Fibroblast of villous mesenchyme (primary cell): Measurements from ENCODE around the gene ZFAND3. TPM values are rescaled to one million over a fixed set of nuclear protein-coding genes. Genes with fewer than 3 reads are reported as not detected.

Experiments
- DNase-seq: peaks from one replicate; pipeline ENCODE4 v3.0.0-alpha.2; 2010; ENCODE audit warnings: low read depth
- H3K4me3 ChIP-seq: 2 replicates; pipeline ENCODE4 v1.5.1; 2011; ENCODE audit warnings: low read depth, mild to moderate bottlenecking, low read length
- CTCF ChIP-seq: IDR thresholded peaks from 2 replicates; pipeline ENCODE4 v1.5.1; 2012; ENCODE audit warnings: low read depth, mild to moderate bottlenecking, low read length; ENCODE audit not compliant: insufficient read depth
- total RNA-seq: library from RNA; depleted of rRNA; stranded (reverse); fragments of >200 nt; gene quantifications from 2 replicates; pipeline ENCODE4 v1.2.3, GENCODE V29; 2012

Gene ZFAND3
- total RNA-seq, 1 donor, result 20.3 TPM

DNA sequence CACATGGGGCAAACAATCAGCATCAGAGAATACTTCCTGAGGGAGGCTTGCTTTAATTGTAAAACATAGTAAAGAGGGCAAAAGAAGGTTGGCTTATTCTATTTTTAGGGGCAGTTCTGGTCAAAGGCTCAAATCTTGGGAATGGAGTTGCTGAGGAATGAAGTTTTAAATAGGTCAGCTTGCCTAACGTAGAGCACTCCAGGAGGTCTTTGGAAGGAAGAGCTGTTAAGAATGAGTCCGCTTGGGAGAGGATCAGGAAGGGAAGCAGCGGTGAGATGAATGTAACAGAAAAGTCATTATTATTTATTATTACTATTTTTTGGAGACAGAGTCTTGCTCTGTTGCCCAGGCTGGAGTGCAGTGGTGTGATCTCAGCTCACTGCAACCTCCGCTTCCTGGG, 108.7 kb downstream of the ZFAND3 start:
- no peak overlapping the region for H3K4me3 ChIP-seq
- no peak for TF ChIP-seq CTCF
- DNase-seq, result no peak

DNA sequence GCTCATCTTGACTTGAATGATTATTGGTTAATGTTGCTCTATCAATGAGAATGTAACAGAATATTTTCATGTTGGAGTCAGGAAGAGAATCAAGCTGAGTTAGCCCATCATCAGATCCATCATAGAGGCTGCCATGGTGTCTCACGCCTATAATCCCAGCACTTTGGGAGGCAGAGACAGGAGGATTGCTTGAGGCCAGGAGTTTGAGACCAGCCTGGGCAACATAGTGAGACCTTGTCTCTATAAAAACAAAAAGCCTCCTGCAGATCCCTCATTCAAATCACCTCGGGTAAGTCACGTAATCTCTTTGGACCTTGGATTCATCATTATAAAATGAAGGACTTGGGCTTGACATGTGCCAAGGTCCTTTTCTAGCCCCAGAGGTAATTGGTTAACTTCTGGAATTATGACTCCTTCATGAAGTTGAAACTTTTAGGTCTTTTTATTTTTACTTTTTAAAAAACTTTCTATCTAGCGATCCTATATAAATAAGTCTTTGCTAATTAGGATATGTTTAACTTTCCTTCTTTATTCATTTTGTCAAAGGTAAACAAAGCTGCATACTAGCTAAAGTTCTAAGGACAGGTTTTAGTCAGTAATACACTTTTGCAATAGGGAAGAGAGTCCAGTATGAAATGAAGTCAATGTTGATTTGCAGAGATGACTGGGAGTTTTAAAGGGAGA, 110.9 kb downstream of the ZFAND3 start:
- H3K4me3 ChIP-seq, result no peak overlapping the region
- no peak for DNase-seq
- TF ChIP-seq CTCF, result no peak

DNA sequence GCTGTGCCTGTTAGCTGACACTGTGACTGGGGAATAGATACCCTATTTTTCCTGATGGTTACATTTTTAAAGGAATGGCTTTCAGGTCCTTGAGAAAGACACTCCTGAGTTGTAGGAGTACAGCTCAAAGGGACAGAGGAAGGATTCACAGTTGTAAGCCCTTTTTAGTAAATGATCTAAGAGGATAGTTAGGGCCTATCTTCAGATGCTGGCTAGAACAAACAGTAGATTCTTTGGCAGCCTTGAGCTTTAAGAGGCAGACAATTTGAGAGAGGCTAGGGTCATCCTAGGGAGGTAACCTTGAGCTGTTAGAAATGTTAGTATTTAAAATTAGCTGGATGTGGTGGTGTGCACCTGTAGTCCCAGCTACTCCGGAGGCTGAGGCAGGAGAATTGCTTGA, 111.5 kb downstream of the ZFAND3 start:
- no peak overlapping the region for H3K4me3 ChIP-seq
- DNase-seq, result no peak
- no peak for TF ChIP-seq CTCF

- H3K4me3 ChIP-seq, result no peak overlapping the region
- no peak for DNase-seq
- no peak for TF ChIP-seq CTCF
Measured at GRCh38 chr6:37934276-37934675, 114.7 kb downstream of the ZFAND3 start.

DNA sequence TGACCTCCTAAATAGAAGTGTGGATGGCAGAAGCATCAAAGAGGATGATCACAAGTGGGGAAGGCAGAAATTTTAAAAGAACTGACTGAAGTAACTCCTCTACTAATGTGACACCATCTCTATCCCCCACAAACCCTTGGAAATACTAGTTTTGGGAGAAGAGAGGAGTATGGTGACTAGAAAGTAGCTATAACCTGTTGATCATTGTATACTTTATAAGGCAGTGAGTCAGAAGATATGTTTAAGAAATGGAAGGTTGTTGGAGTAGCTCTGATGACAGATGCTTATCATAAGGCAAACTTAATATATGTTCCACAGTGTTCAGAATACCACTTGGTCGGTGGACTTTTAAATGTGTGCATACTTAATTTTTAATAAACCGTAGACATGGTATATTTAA, 116.6 kb downstream of the ZFAND3 start:
- no peak for DNase-seq
- no peak overlapping the region for H3K4me3 ChIP-seq
- TF ChIP-seq CTCF, result no peak

- TF ChIP-seq CTCF, result no peak
- H3K4me3 ChIP-seq, result no peak overlapping the region
- DNase-seq, result no peak
Measured at GRCh38 chr6:37936906-37937305, 117.4 kb downstream of the ZFAND3 start.

GRCh38 chr6:37938909-37939308, 119.4 kb downstream of the ZFAND3 start:
- H3K4me3 ChIP-seq, result no peak overlapping the region
- DNase-seq, result peak; percentile 20
- TF ChIP-seq CTCF, result no peak
